ENCODE measurements around the gene CST5. TPM values are rescaled to one million over a fixed set of nuclear protein-coding genes. Genes with fewer than 3 reads are reported as not detected.

CST5 gene
- total and polyA plus RNA-seq, 2 experiments from 2014 or later, result not detected

- no peak for TF ChIP-seq EZH2phosphoT487 (IDR thresholded peaks at IDR 0.05; ENCODE audit: unreplicated experiment)
- TF ChIP-seq ZNF331 (CRISPR knock-in tag; IDR thresholded peaks at IDR 0.05; ENCODE audit: low read depth), result no peak
- TF ChIP-seq, protein P1, sequence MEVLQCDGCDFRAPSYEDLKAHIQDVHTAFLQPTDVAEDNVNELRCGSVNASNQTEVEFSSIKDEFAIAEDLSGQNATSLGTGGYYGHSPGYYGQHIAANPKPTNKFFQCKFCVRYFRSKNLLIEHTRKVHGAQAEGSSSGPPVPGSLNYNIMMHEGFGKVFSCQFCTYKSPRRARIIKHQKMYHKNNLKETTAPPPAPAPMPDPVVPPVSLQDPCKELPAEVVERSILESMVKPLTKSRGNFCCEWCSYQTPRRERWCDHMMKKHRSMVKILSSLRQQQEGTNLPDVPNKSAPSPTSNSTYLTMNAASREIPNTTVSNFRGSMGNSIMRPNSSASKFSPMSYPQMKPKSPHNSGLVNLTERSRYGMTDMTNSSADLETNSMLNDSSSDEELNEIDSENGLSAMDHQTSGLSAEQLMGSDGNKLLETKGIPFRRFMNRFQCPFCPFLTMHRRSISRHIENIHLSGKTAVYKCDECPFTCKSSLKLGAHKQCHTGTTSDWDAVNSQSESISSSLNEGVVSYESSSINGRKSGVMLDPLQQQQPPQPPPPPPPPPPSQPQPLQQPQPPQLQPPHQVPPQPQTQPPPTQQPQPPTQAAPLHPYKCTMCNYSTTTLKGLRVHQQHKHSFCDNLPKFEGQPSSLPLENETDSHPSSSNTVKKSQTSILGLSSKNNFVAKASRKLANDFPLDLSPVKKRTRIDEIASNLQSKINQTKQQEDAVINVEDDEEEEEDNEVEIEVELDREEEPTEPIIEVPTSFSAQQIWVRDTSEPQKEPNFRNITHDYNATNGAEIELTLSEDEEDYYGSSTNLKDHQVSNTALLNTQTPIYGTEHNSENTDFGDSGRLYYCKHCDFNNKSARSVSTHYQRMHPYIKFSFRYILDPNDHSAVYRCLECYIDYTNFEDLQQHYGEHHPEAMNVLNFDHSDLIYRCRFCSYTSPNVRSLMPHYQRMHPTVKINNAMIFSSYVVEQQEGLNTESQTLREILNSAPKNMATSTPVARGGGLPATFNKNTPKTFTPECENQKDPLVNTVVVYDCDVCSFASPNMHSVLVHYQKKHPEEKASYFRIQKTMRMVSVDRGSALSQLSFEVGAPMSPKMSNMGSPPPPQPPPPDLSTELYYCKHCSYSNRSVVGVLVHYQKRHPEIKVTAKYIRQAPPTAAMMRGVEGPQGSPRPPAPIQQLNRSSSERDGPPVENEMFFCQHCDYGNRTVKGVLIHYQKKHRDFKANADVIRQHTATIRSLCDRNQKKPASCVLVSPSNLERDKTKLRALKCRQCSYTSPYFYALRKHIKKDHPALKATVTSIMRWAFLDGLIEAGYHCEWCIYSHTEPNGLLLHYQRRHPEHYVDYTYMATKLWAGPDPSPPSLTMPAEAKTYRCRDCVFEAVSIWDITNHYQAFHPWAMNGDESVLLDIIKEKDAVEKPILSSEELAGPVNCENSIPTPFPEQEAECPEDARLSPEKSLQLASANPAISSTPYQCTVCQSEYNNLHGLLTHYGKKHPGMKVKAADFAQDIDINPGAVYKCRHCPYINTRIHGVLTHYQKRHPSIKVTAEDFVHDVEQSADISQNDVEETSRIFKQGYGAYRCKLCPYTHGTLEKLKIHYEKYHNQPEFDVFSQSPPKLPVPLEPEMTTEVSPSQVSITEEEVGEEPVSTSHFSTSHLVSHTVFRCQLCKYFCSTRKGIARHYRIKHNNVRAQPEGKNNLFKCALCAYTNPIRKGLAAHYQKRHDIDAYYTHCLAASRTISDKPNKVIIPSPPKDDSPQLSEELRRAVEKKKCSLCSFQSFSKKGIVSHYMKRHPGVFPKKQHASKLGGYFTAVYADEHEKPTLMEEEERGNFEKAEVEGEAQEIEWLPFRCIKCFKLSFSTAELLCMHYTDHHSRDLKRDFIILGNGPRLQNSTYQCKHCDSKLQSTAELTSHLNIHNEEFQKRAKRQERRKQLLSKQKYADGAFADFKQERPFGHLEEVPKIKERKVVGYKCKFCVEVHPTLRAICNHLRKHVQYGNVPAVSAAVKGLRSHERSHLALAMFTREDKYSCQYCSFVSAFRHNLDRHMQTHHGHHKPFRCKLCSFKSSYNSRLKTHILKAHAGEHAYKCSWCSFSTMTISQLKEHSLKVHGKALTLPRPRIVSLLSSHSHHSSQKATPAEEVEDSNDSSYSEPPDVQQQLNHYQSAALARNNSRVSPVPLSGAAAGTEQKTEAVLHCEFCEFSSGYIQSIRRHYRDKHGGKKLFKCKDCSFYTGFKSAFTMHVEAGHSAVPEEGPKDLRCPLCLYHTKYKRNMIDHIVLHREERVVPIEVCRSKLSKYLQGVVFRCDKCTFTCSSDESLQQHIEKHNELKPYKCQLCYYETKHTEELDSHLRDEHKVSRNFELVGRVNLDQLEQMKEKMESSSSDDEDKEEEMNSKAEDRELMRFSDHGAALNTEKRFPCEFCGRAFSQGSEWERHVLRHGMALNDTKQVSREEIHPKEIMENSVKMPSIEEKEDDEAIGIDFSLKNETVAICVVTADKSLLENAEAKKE (CRISPR knock-in tag; IDR thresholded peaks at IDR 0.05), result no peak
- TF ChIP-seq ZNF114 (CRISPR knock-in tag; IDR thresholded peaks at IDR 0.05), result no peak
- TF ChIP-seq STAT1 (IDR thresholded peaks at IDR 0.05; ENCODE audit: unreplicated experiment), result no peak
- no peak for TF ChIP-seq EZH2 (IDR thresholded peaks at IDR 0.05; ENCODE audit: low read depth, unreplicated experiment)
- TF ChIP-seq NANOG (IDR thresholded peaks at IDR 0.05; ENCODE audit: borderline replicate concordance), result no peak
- no peak for TF ChIP-seq POLR2AphosphoS5 (IDR thresholded peaks at IDR 0.05; ENCODE audit: low read depth)
- no peak overlapping the region for H3K4me3 ChIP-seq
- H4K20me1 ChIP-seq (replicated peaks; ENCODE audit: insufficient read depth), result no peaks in the 10 kb centered on the region
- no peak overlapping the region for H3K4me2 ChIP-seq
- no peak overlapping the region for H3K27ac ChIP-seq (ENCODE audit: low read depth)
- no peaks in the 10 kb centered on the region for H3K79me2 ChIP-seq (replicated peaks; ENCODE audit: insufficient read depth)
- peaks cover 5% of the 10 kb centered on the region for H3K27me3 Mint-ChIP-seq (ENCODE audit: insufficient read depth, low read depth, poor library complexity)
- peaks cover 10% of the 10 kb centered on the region for H3K4me1 Mint-ChIP-seq
- no peak overlapping the region for H3K27ac Mint-ChIP-seq
- DNase-seq (ENCODE audit: low spot score) (no peak), ATAC-seq (no peak; the same call in 2 of the 3 replicates)
- no peaks in the 10 kb centered on the region; the same call in 1 of the 3 replicates for H3K9me3 Mint-ChIP-seq
- no peaks in the 10 kb centered on the region for H3K36me3 Mint-ChIP-seq (ENCODE audit: low read depth)
- H3K4me1 ChIP-seq (ENCODE audit: insufficient read depth), result peaks cover 3% of the 10 kb centered on the region; the same call in 1 of the 2 replicates
- peaks cover 4% of the 10 kb centered on the region; the same call in 1 of the 2 replicates for H3K9me2 ChIP-seq (ENCODE audit: insufficient read depth)
- no peaks in the 10 kb centered on the region for H3F3A ChIP-seq (replicated peaks; ENCODE audit: low read depth)
- no peaks in the 10 kb centered on the region for H3K36me3 ChIP-seq (ENCODE audit: insufficient read depth)
- no peak overlapping the region for H3K4me3 Mint-ChIP-seq
- no peak overlapping the region for H2AFZ ChIP-seq
- H3K27me3 ChIP-seq (ENCODE audit: insufficient read depth), result no peaks in the 10 kb centered on the region
These were observed 2.0 kb downstream of the CST5 start for GRCh38 chr20:23877524-23877923.
